ENCODE measurements around the gene MYL6B.
A peak's percentile ranks its signal among the peaks of the same experiment; 100 is the strongest.
"Not testable (repeated sequence)": the region's sequence is repeated elsewhere in the genome, so short reads cannot be mapped to it uniquely, and the experiment has no call there.

The MYL6B gene

DNA sequence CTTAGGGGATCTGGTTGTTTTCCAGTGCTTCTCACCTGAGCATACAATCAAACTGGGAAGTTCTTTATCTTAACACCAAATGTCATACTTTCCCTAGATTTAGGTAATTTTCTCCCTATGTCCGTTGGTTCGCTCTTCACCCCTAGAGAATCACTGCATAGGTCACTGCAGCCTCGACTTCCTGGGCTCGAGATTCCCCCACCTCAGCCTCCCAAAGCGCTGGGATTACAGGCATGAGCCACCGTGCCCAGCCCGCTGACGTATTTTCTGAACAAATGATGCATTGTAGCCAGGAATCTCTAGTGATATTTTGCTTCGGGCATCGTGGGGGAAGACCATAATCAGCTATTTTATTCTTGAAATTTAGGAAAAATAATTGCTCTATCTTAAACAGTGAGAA lies 37.1 kb upstream of the MYL6B start:
- peaks cover 19% of the 10 kb centered on the region for H3K36me3 ChIP-seq
- H3K27me3 ChIP-seq: no peaks in the 10 kb centered on the region

GRCh38 chr12:56116267-56117081 lies 35.9 kb upstream of the MYL6B start, which contains the start of gene RPL41:
RPL41 (plus strand) TSS chr12:56116633.
- TF ChIP-seq, protein P1, sequence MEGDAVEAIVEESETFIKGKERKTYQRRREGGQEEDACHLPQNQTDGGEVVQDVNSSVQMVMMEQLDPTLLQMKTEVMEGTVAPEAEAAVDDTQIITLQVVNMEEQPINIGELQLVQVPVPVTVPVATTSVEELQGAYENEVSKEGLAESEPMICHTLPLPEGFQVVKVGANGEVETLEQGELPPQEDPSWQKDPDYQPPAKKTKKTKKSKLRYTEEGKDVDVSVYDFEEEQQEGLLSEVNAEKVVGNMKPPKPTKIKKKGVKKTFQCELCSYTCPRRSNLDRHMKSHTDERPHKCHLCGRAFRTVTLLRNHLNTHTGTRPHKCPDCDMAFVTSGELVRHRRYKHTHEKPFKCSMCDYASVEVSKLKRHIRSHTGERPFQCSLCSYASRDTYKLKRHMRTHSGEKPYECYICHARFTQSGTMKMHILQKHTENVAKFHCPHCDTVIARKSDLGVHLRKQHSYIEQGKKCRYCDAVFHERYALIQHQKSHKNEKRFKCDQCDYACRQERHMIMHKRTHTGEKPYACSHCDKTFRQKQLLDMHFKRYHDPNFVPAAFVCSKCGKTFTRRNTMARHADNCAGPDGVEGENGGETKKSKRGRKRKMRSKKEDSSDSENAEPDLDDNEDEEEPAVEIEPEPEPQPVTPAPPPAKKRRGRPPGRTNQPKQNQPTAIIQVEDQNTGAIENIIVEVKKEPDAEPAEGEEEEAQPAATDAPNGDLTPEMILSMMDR (IDR thresholded peaks at IDR 0.05): peak; percentile 37
- peaks cover 21% of the 10 kb centered on the region for H3K36me3 ChIP-seq
- H3K27me3 ChIP-seq: no peaks in the 10 kb centered on the region
- H3K9me3 ChIP-seq: no peaks in the 10 kb centered on the region
- H3K4me3 ChIP-seq (ENCODE audit: low read depth in 1 of 2, low read length in 1 of 2): peak within 1 kb of the TSS; percentile 87 to 96
- peaks cover 33% of the 10 kb centered on the region in 2 experiments for H3K4me1 ChIP-seq (ENCODE audit: control insufficient read depth in 1 of 2, insufficient read depth in 1 of 2, low read depth in 1 of 2, low read length in 1 of 2)
- peak within 1 kb of the TSS; percentile 96 for H3K27ac ChIP-seq

More for the DNA sequence above, 37.1 kb upstream of the MYL6B start:
- Histone ChIP-seq H3K4me1 (ENCODE audit: control insufficient read depth in 1 of 2, insufficient read depth in 1 of 2, low read depth in 1 of 2, low read length in 1 of 2) (peaks cover 33% of the 10 kb centered on the region in 2 experiments), H3K4me3 (ENCODE audit: low read depth in 1 of 2, low read length in 1 of 2) (peak overlapping the region; percentile 87 to 96), H3K9me3 (no peaks in the 10 kb centered on the region), H3K27ac (peak overlapping the region; percentile 96)
- TF ChIP-seq, protein P1 (IDR thresholded peaks at IDR 0.05): no peak

GRCh38 chr12:56117082-56117706 lies 35.2 kb upstream of the MYL6B start:
- H3K4me1 ChIP-seq (ENCODE audit: control insufficient read depth in 1 of 2, insufficient read depth in 1 of 2, low read depth in 1 of 2, low read length in 1 of 2): peaks cover 33% of the 10 kb centered on the region in 2 experiments
- peak overlapping the region; percentile 87 to 96 for H3K4me3 ChIP-seq (ENCODE audit: low read depth in 1 of 2, low read length in 1 of 2)
- peaks cover 23% of the 10 kb centered on the region for H3K36me3 ChIP-seq
- H3K27me3 ChIP-seq, H3K9me3 ChIP-seq: not testable (repeated sequence)
- peak overlapping the region; percentile 96 for H3K27ac ChIP-seq

DNA sequence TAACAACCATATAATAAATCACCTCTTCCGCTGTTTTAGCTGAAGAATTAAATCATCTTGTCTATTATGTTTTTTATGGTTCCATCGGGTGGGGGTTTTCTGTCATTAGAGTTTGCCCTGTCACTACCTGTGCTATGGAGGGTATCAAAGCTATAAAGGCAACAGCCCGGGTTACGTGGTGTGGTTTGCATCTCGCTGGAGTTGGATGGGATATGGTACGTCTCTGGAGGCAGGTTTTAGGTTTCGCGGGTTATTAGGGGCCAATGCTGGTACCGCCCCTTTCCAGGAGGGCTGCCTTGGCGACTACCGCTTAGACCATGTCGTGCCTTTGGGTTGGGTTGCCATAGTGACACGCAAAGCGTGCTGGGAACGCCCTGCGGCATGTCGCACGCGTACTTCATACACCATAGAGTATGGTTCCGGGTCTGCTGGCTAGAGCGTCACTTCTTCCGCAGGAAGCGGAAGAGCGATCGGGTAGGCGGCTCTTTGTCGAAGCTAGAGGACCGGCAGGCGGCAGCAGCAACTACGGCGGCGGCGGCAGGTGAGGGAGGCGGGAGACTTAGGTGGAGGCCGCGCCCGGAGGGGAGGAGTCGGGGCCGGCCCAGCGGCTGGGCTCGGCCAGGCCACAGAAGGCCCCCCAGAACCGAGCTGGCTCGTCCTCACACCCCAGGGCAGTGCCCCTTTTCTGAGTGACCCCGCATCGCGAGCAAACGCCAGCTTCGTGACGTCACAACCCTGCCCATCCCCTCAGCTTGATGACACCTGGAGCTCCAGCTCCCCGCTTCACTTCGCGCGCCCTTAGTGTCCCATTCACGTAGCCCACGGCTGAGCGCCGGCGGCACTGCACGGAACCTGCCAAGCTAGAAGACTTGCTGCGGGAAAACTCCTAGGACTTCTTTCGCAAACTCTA lies 34.4 kb upstream of the MYL6B start, which contains the start of gene ZC3H10:
Gene ZC3H10, plus strand, starts transcription at position 489 of the 910 bp plus-strand sequence. CDS start 2,297 bp downstream, outside the sequence.
- H3K9me3 ChIP-seq: no peaks in the 10 kb centered on the region
- H3K4me1 ChIP-seq (ENCODE audit: control insufficient read depth in 1 of 2, insufficient read depth in 1 of 2, low read depth in 1 of 2, low read length in 1 of 2): peaks cover 33% of the 10 kb centered on the region in 2 experiments
- H3K27ac ChIP-seq: peak within 1 kb of the TSS; percentile 96
- H3K27me3 ChIP-seq: no peaks in the 10 kb centered on the region
- TF ChIP-seq, protein P1 (IDR thresholded peaks at IDR 0.05): peak; percentile 83
- peaks cover 23% of the 10 kb centered on the region for H3K36me3 ChIP-seq
- H3K4me3 ChIP-seq (ENCODE audit: low read depth in 1 of 2, low read length in 1 of 2): peak within 1 kb of the TSS; percentile 87 to 96

GRCh38 chr12:56118688-56119357 lies 33.6 kb upstream of the MYL6B start:
- H3K36me3 ChIP-seq: peaks cover 23% of the 10 kb centered on the region
- H3K4me3 ChIP-seq (ENCODE audit: low read depth in 1 of 2, low read length in 1 of 2): peak overlapping the region; percentile 87 to 96
- TF ChIP-seq, protein P1 (IDR thresholded peaks at IDR 0.05): no peak
- H3K27me3 ChIP-seq: no peaks in the 10 kb centered on the region
- H3K4me1 ChIP-seq (ENCODE audit: control insufficient read depth in 1 of 2, insufficient read depth in 1 of 2, low read depth in 1 of 2, low read length in 1 of 2): peaks cover 36 to 38% of the 10 kb centered on the region in 2 experiments
- H3K27ac ChIP-seq: peak overlapping the region; percentile 96
- no peaks in the 10 kb centered on the region for H3K9me3 ChIP-seq

Data from neutrophil (primary cell).